Measurements from ENCODE around the gene PPP1R7.

DNA sequence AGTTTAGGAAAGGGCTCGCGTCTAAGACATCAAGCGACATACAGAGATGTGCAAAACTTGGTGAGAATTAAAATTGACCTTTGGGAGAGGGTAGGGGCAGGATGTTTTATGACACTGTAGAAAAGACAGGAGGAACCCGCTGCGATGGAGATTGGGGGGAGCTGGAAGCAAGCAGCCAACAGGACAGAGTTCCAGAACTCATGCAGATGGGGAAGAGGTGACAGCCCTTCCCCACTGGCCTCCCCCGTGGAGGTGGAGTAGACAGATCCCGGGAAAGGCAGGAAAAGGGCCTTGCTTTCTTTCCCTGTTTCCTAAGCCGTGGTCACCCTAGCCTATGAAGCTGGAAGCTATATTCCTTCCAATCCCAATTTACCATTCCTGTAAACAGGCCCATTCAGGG, 77.3 kb downstream of the PPP1R7 start:
- TF ChIP-seq, protein P1, sequence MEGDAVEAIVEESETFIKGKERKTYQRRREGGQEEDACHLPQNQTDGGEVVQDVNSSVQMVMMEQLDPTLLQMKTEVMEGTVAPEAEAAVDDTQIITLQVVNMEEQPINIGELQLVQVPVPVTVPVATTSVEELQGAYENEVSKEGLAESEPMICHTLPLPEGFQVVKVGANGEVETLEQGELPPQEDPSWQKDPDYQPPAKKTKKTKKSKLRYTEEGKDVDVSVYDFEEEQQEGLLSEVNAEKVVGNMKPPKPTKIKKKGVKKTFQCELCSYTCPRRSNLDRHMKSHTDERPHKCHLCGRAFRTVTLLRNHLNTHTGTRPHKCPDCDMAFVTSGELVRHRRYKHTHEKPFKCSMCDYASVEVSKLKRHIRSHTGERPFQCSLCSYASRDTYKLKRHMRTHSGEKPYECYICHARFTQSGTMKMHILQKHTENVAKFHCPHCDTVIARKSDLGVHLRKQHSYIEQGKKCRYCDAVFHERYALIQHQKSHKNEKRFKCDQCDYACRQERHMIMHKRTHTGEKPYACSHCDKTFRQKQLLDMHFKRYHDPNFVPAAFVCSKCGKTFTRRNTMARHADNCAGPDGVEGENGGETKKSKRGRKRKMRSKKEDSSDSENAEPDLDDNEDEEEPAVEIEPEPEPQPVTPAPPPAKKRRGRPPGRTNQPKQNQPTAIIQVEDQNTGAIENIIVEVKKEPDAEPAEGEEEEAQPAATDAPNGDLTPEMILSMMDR (IDR thresholded peaks at IDR 0.05; ENCODE audit: poor library complexity, severe bottlenecking): no peak
- TF ChIP-seq, protein P2, sequence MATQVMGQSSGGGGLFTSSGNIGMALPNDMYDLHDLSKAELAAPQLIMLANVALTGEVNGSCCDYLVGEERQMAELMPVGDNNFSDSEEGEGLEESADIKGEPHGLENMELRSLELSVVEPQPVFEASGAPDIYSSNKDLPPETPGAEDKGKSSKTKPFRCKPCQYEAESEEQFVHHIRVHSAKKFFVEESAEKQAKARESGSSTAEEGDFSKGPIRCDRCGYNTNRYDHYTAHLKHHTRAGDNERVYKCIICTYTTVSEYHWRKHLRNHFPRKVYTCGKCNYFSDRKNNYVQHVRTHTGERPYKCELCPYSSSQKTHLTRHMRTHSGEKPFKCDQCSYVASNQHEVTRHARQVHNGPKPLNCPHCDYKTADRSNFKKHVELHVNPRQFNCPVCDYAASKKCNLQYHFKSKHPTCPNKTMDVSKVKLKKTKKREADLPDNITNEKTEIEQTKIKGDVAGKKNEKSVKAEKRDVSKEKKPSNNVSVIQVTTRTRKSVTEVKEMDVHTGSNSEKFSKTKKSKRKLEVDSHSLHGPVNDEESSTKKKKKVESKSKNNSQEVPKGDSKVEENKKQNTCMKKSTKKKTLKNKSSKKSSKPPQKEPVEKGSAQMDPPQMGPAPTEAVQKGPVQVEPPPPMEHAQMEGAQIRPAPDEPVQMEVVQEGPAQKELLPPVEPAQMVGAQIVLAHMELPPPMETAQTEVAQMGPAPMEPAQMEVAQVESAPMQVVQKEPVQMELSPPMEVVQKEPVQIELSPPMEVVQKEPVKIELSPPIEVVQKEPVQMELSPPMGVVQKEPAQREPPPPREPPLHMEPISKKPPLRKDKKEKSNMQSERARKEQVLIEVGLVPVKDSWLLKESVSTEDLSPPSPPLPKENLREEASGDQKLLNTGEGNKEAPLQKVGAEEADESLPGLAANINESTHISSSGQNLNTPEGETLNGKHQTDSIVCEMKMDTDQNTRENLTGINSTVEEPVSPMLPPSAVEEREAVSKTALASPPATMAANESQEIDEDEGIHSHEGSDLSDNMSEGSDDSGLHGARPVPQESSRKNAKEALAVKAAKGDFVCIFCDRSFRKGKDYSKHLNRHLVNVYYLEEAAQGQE (IDR thresholded peaks at IDR 0.05; ENCODE audit: borderline replicate concordance): no peak
- no peak for TF ChIP-seq RAD21 (conservative IDR thresholded peaks at IDR 0.05)
- TF ChIP-seq EZH2 (IDR thresholded peaks at IDR 0.05; ENCODE audit: borderline replicate concordance, insufficient read depth, low read length, poor library complexity, severe bottlenecking): no peak
- TF ChIP-seq MXI1 (conservative IDR thresholded peaks at IDR 0.05; ENCODE audit: poor library complexity, severe bottlenecking): no peak

All from neural cell (in vitro differentiated cells).